GM12873 (cell line): Measurements from ENCODE around the gene ATCAY.

Experiments used
- TF ChIP-seq, protein P1 (sequence below): IDR thresholded peaks from 2 replicates; pipeline ENCODE4 v1.5.1; 2012; ENCODE audit warnings: low read depth, mild to moderate bottlenecking, moderate library complexity, low read length, control low read depth; ENCODE audit not compliant: insufficient read depth; ENCODE audit errors: missing control alignments

The ATCAY gene, protein sequence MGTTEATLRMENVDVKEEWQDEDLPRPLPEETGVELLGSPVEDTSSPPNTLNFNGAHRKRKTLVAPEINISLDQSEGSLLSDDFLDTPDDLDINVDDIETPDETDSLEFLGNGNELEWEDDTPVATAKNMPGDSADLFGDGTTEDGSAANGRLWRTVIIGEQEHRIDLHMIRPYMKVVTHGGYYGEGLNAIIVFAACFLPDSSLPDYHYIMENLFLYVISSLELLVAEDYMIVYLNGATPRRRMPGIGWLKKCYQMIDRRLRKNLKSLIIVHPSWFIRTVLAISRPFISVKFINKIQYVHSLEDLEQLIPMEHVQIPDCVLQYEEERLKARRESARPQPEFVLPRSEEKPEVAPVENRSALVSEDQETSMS

DNA sequence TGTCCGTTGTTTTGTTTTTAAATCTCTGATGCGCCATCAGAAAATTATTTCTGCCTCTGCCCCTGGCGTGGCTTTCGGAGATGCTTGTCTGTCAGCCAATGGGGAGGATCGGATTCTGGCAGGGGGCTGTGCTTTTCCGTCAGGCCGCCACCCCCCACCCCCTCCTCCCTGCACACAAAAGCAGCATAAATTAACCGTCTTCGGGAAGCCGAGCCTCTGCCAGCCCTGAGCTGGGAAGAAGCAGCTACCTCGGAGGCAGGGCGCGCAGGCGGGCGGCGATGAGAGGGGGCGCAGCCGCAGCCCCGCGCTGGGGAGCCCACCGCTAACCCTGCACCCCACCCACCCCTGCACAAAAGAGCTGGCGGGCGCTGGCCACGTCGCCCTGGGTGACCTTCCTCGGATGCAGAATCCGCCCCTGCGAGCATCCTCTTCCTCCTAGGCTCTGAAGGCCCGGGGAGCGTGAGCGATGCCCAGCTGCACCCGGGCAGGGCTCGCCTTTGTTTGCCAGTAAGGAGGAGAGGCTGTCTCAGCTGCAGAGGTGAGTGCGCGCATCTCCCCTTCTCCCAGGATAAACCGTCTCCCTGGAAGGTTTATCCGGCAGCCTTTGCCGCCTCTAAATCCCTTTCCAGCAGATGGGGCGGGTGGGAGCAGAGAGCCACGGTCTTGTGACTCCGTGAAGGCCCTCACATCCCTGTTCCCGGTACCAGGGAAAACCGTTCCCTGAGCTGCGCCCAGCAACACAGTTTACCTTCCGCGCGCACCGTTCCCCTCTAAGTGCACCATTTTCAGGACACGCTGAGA lies at the start of gene ATCAY:
Gene ATCAY, plus strand, starts transcription at position 215 of the 801 bp plus-strand sequence. CDS start 5,083 bp downstream, outside the sequence.
- TF ChIP-seq, protein P1, sequence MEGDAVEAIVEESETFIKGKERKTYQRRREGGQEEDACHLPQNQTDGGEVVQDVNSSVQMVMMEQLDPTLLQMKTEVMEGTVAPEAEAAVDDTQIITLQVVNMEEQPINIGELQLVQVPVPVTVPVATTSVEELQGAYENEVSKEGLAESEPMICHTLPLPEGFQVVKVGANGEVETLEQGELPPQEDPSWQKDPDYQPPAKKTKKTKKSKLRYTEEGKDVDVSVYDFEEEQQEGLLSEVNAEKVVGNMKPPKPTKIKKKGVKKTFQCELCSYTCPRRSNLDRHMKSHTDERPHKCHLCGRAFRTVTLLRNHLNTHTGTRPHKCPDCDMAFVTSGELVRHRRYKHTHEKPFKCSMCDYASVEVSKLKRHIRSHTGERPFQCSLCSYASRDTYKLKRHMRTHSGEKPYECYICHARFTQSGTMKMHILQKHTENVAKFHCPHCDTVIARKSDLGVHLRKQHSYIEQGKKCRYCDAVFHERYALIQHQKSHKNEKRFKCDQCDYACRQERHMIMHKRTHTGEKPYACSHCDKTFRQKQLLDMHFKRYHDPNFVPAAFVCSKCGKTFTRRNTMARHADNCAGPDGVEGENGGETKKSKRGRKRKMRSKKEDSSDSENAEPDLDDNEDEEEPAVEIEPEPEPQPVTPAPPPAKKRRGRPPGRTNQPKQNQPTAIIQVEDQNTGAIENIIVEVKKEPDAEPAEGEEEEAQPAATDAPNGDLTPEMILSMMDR, result no peak

DNA sequence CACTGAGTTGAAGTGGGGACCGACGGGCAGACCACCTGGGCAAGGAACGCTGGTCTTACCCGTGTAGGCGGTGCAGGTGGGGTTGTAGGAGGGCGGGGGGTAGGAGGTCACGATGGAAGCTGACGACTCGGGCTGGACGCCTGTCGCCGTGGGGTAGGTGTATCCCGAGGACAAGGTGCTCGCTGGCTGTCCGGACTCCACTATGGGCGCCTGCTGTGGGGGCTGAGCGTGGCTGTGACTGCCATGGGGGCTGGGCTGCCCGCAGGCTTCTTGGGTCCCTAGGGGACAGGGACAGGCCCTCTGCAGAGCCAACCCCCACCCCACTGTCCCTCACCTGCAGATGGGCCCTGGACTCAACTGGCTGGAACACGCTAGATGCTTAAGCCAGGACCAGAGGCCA lies 48.9 kb upstream of the ATCAY start:
- TF ChIP-seq, protein P1, result no peak

DNA sequence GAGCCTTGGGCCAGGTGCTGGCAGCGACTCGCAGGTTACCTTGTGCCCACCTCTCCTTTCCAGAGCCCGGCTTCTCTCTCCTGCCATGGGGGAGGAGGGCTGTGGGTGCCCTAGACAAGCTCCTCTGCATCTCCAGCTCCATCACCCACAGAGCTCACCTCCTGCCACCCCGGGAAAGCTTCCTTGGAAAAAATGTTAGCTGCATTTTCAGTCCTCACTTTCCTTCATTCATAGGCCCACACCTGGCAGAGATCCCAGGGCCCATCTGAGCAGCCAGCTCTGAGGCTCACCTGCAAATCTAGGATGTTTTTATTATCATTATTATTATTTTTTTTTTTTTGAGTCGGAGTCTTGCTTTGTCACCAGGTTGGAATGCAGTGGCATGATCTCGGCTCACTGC lies 48.5 kb upstream of the ATCAY start:
- TF ChIP-seq, protein P1, result no peak

DNA sequence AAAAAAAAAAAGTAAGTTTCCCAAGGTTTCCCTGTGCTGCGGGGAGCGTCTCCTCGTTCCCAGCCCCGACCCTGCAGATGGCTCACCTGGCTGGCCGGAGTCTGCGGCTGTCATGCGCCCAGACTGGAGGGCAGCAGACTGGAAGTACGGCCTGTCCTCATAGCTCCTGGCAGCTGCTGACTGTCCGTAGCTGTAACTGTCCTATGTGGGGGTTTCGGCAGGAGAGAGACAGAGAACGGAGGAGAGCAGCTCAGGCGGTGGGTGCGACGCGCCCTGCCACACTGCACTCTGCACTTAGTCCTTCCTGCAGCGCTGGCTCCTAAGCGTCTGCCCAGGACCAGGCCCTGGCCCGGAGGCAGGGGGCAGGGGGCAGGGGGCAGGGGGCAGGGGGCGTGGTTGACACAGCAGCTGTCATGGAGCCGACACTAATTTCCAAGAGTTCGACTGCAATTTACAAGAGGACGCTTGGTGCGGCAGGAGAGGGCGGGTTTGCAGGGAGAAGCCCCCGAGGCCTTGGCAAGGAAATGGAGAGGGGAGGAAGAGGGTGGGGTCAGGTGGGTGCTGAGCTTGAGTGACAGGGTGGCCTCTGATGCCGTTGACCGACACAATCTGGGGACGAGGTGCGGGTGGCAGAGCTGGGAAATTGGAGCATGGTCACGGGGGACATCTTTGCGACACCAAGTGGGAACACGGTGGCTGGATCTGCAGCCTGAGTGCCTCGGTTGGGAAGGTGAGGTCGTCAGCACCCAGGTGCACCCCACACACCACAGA lies 46.7 kb upstream of the ATCAY start:
- TF ChIP-seq, protein P1, result no peak

DNA sequence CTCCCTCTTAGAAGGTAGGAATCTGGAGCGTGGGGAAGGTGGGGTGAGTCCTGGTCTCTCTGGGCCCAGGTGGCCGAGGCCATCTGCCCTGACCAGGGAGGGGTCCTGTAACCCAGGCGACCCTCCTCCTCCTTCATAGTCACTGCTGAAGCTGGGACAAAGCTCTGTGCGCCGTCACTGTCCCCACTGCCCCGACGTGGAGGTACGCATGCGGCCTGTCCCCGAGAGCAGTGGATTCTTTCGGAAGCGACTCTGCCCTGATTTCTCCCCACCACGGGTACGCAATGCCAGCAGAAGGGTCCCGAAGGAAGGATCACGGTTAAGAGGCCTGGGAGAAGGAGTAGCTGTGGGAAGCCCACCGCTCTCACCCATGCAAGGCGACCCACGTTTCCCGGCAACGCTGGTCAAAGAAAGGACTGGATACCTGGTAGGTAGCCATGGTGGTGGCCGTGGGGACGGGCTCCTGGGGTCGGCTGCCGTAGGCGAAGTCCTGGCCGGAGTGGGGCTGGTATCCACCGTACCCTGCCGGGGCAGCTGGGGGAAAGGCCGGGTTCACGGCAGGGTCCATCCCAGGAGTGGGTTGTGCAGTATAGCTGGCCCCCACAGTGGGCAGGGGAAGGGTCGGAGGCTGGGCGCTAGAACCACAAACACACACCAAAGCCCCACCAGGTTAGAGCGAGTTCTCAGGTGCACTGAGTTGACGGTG lies 46.0 kb upstream of the ATCAY start:
- TF ChIP-seq, protein P1, result no peak

DNA sequence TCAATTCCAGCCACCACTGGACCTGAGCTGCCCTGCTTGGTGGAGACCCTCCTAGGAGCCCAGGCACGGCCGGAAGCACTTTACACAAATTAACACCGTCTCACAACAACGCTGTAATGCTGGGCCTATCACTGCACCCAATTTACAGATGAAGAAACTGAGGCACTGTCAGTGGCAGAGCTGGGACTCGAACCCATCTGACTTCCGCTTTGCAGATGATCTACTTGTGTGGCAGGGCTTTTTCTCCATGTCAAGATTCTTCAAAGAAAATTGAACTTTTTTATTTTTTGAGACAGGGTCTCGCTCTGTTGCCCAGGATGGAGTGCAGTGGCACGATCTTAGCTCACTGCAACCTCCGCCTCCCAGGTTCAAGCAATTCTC lies 45.4 kb upstream of the ATCAY start:
- TF ChIP-seq, protein P1, result no peak
